HG03520 (cell line): Measurements from ENCODE around the gene SLC5A1.

ENCODE experiments used
- ATAC-seq: cut with Tn5 transposase; IDR thresholded peaks from one replicate; pipeline ENCODE4 v1.9.1; 2021; ENCODE audit warnings: mild to moderate bottlenecking, moderate library complexity; ENCODE audit not compliant: unreplicated experiment

The SLC5A1 gene

GRCh38 chr22:32050678-32051515, 7.8 kb downstream of the SLC5A1 start:
- no peak for ATAC-seq

- ATAC-seq = no peak
These were observed 9.2 kb downstream of the SLC5A1 start for GRCh38 chr22:32052244-32052643.

DNA sequence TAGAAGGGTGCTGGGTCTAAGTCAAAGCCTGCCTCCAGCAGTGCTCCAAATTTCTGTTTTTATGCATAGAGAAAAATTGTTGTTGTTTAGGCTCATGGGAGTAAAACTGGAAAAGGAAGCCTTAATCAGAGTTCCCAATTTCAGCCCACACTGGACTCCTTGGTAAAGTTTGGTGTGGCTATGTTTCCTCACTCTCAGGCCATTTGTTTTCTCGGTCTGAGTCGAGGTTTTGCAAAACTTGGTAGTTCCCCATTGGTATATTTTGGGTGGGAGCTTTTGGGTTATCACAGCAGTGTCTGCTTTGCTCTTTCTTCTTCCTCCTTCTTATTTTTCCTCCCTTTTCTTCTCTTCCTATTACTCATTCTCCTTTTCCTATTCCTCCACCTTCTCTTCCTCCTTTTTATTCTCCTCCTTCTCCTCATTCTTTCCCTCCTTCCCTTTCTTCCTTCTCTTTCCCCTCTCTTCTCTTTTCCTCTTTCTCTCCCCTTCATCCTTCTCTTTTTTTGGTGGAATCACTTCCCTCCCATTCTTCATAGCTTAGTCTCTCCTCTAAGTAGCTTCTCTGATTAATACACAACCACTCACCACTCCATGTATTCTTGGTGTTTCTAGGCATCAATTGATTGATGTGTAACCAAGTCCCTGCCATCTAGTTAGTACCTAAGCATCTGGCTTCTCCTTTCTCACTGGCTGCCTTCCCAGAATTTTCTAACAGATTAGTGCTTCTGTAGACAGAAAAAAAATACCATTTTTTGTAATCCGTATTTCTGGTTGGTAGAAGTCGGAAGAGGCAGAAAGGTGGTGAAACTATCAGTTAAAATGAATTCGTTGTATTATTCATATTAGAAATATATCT, 10.1 kb downstream of the SLC5A1 start:
- ATAC-seq = no peak

- ATAC-seq = no peak
These were observed 12.0 kb downstream of the SLC5A1 start for GRCh38 chr22:32055069-32055468.

DNA sequence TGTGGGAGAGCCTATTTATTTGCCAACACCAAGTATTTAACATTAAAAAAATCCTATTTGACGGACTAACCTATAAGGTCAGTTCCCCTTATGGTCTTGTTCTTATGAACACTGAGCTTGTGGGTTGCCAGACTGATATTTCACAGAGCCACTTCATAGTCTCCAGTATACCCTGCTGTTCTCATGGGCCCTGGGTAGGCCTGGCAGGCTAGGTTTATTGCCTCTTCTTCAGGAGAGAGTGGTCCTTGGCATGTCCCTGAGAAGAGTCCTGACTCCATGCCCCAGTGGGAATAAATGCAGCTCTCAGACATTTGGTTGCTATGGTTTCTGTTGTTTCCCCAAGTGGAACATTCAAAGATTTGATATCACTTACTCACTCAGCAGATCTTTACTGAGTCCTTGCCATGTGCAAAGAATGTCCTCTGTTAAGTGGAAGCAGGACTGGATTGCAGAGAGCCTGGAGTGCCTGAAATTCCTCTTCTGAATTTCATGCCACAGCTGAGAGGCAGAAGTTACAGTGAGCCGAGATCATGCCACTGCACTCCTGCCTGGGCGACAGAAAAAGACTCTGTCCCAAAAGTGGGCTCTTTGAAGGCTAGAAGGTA, 15.7 kb downstream of the SLC5A1 start:
- ATAC-seq = no peak

DNA sequence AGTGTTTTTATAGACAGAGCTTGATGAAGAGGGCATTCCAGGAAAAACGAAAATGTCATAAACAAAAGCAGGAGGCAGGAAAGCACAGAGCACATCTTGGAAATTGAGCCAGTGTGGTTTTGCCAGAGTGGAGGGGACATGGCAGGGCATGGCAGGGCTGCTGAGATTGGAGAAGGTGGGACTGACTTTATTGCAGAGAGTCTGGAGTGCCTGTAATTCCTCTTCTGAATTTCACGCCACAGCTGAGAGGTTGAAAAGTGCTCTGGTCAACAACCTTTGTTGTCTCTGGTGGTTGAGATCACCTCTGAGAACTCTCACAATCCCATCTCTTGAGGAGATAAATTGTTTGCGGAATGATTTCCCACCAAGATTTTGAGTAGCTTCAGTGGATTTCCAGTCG, 16.4 kb downstream of the SLC5A1 start:
- no peak for ATAC-seq

DNA sequence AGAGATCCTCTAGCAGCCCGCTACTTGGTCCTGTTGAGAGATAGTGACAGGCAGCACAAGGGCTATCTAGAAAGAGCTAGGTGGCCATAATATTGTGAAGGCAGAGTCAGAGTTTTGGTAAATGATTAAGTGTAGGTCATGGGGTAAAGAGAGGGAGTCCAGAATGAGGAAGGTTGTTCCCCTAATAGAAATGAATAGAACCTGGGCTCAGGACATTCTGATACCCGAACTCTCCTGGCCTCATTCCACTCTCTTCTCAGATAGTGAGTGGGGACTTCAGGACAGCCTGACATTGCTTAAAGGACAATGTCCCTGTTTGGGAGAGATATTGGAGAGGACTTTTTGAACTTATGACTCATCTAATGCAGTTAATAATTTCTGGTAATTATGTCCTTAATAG, 20.6 kb downstream of the SLC5A1 start:
- no peak for ATAC-seq

- ATAC-seq = no peak
These were observed 23.8 kb downstream of the SLC5A1 start for GRCh38 chr22:32066820-32067219.

GRCh38 chr22:32067613-32068012, 24.6 kb downstream of the SLC5A1 start:
- no peak for ATAC-seq

GRCh38 chr22:32069579-32070372, 26.7 kb downstream of the SLC5A1 start:
- no peak for ATAC-seq

GRCh38 chr22:32073262-32073661, 30.2 kb downstream of the SLC5A1 start:
- ATAC-seq = no peak

DNA sequence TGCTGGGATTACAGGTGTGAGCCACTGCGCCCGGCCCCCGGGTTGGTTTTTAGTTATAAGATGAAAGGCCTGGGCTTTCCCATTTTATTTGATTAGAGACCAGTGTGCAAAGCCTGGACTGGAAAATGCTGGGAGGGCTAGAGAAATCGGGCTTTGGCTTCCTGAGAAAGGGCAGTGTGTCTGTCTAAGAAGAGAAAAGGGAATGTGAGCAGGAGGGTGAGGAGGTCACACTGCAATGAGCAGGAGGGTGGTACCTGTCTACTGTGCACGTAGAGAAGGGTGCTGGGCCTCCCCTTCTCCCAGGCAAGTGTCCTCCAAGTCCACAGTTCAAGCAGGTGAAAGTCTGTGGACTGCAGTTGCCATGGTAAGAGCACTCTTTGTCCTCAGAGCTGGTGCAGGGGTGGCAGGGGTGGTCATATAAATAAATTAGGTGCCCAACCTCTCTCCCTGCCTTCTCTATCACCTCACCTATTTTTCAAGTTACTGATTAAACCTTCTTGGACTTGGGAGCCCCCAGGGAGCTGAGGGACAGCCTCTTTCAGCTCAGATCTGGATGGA, 30.8 kb downstream of the SLC5A1 start:
- ATAC-seq = no peak

DNA sequence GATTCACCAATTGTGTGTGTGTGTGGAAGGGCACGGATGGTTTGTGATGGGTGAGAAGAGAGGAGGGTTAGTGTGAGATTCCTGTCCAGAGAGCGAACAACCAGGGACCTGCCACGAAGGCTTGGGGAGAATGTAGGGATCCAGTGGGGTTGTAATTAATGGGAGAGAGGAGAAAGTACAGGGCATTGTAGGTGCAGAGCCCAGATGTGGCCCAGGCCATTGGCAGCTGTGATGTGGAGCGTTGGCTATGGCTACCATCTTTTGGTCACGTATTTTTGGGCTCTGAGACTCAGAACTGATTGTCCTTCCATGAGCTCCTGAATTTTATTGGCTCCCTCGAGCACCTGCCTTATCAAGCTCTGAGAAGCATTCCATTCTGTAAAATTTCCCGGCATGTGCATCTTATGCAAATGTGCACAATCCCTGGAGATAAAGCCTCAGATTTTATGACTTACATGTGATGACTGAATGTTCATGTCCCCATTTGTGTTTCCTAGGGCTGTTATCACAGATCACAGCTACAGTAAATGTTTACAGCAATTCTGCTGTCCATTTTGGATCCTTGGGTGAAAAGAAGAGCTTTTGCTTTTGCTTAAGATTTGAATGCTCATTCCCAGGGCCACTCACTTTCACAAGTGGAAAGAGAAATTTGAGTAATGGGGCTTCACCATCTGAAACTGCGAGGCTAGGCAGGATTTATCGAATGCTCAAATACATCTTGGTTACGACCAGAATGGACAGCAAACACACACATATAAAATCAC, 33.1 kb downstream of the SLC5A1 start:
- ATAC-seq = no peak

- no peak for ATAC-seq
These were observed 33.7 kb downstream of the SLC5A1 start for GRCh38 chr22:32076761-32077084.

DNA sequence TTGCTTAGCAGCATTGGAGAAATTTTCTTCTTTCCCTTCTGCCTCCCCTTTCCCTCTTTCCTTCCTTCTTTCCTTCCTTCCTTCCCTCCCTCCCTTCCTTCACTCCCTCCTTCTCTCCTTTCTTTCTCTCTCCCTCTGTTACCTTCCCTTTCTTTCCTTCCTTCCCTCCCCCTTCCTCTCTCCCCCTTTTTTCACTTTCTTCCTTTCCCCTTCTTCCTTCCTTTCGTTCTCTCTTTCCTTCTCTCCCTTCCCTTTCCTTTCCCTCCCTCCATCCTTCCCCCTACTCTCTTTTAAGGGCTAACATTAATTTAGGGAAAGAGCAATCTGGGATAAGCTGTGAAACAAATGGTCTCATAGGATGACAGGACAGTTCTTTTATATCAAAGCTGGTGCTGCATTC, 34.1 kb downstream of the SLC5A1 start:
- no peak for ATAC-seq

DNA sequence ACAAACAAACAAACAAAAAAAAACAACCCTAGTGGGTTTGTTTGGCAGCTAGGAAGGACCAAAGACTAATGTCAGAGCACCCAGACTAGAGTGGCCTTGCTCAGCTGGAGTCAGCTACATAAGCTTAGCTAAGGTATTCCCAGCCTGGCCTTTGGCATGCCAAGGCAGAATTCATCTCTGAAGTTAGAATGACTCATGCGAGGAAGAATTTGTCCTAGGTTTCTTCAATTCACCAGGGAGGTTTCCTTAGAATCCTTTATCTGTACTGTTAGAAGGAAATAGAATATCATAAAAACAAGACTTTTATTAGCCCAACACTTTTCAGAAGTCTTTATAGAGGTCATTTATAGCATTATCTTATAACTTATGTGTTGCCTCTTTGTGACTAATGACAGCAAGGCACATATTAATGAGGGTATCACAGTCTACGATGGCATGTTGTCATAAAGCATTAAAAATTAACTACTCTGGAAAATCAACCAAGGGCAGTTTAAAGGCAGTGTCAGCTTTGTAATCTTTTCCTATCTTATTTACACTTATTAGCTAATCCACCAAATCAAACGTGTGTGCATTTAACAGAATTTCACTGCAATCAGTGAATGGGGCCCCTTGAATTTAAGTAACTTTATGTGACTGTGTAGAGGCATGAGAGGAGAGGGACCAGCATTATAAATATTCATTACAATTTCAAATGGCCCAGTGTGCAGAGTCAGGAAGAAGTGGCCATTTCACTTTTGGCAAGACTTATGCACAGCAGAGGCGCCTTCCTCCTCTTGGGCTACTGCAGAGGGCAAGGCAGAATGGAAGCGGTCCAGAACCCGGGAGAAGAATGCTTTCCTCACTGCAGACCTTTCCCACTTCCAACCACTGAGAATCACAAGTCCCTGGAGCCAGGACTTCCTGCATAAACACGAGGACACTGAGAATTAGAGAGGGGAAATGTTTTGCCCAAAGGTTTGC, 36.3 kb downstream of the SLC5A1 start:
- no peak for ATAC-seq

DNA sequence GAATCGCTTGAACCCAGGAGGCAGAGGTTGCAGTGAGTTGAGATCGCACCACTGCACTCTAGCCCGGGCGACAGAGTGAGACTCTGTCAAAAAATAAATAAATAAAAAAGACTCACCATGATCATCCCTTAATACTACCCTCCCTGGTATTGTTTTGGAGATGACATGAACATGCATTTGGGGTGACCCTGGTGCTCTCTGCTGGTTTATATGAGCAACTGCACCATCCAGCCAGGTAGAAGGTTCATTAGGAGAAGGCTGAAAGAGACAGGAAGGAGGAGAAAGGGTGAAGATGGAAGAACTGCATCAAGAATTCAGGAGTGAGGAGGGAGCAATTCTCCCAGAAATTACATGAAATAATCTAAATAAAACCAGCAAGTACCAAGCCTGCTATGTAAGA, 37.8 kb downstream of the SLC5A1 start:
- no peak for ATAC-seq

- no peak for ATAC-seq
These were observed 39.3 kb downstream of the SLC5A1 start for GRCh38 chr22:32082331-32082730.

- no peak for ATAC-seq
These were observed 39.9 kb downstream of the SLC5A1 start for GRCh38 chr22:32083000-32083399.
